ENCODE measurements around the gene HIVEP3. TPM values are rescaled to one million over a fixed set of nuclear protein-coding genes. Genes with fewer than 3 reads are reported as not detected.

HIVEP3 gene
- total and polyA plus RNA-seq, 2 donors (not counting 1 experiment from before 2014, with no cell fraction given), result 2.0 to 5.1 TPM

DNA sequence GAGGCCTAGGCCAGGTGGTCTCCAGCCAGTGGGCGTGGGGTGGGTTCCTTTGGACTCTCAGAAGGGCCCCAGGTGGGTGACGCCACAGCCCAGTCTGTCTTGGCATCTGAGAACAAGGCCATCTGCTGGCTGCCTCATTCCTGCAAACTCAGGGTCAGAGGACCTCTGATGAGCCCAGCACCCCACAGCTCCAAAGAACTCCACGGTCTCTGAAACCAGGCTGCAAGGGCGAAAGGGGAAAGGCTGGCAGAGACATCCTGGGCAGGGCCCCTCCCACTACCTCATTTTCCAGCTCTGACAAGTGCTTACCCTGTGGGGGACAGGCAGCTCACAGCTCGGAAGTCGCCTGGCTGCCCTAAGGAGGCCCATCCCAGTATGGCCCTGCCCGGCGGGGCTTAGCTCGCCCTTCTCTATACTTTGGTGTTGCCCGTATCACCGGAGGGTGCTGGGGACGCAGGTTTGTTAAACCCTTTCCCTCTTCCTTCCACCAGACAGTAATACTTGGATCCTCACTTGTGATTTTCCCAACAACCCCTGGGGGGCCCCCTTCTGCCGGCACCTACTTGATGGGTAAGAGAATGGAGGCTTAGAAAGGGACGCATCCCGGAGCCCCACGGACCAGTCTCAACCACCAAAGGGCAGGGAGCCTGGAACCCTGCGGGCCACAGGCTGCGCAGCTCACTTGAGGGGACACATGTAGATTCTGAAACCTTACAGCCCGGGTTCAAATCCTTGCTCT, 423.3 kb downstream of the HIVEP3 start:
- Mint-ChIP-seq H3K4me1 (peaks cover 9% of the 10 kb centered on the region), H3K4me3 (peak overlapping the region; percentile 19), H3K27ac (no peak overlapping the region), H3K9me3 (ENCODE audit: insufficient read depth) (no peaks in the 10 kb centered on the region), H3K27me3 (peaks cover 29% of the 10 kb centered on the region)
- Histone ChIP-seq H3K27ac (ENCODE audit: low read length in 2 of 2) (no peak overlapping the region), H3K4me1 (ENCODE audit: control insufficient read depth in 2 of 2, insufficient read depth in 2 of 2, low read length in 2 of 2) (peaks cover 5 to 8% of the 10 kb centered on the region in 2 donors), H3K9ac (ENCODE audit: low read length) (peak overlapping the region; percentile 32), H3K9me3 (ENCODE audit: control extremely low read depth in 1 of 3, control insufficient read depth in 2 of 3, insufficient read depth in 1 of 3, low read length in 2 of 3) (no peaks in the 10 kb centered on the region), H2AFZ (ENCODE audit: insufficient read depth, low read depth, low read length, poor library complexity, severe bottlenecking) (peak overlapping the region; percentile 46), H3K27me3 (replicated peaks in 1 of 4; ENCODE audit: control extremely low read depth in 1 of 4, control insufficient read depth in 3 of 4, insufficient read depth in 4 of 4, low read length in 3 of 4) (peaks cover 0 to 16% (median 3%) of the 10 kb centered on the region in 4 experiments), H4K20me1 (ENCODE audit: control insufficient read depth, insufficient read depth, low read length, poor library complexity, severe bottlenecking) (no peaks in the 10 kb centered on the region), H3K4me2 (replicated peaks; ENCODE audit: low read depth, low read length, poor library complexity, severe bottlenecking) (peak overlapping the region; percentile 60), H3K79me2 (ENCODE audit: control insufficient read depth, insufficient read depth, low read length) (no peaks in the 10 kb centered on the region), H3K36me3 (replicated peaks in 1 of 2; ENCODE audit: control extremely low read depth in 1 of 2, control insufficient read depth in 1 of 2, extremely low read depth in 1 of 2, insufficient read depth in 2 of 2, low read length in 1 of 2) (no peaks in the 10 kb centered on the region), H3K4me3 (ENCODE audit: control extremely low read depth in 1 of 5, extremely low read depth in 1 of 5, insufficient read depth in 1 of 5, low read depth in 2 of 5, low read length in 4 of 5) (peak overlapping the region in 1 of 5 experiments; percentile 14)
- TF ChIP-seq EZH2 (IDR thresholded peaks at IDR 0.05; ENCODE audit: borderline replicate concordance, insufficient read depth, low read depth, low read length, poor library complexity, severe bottlenecking), result no peak
- TF ChIP-seq, protein P1, sequence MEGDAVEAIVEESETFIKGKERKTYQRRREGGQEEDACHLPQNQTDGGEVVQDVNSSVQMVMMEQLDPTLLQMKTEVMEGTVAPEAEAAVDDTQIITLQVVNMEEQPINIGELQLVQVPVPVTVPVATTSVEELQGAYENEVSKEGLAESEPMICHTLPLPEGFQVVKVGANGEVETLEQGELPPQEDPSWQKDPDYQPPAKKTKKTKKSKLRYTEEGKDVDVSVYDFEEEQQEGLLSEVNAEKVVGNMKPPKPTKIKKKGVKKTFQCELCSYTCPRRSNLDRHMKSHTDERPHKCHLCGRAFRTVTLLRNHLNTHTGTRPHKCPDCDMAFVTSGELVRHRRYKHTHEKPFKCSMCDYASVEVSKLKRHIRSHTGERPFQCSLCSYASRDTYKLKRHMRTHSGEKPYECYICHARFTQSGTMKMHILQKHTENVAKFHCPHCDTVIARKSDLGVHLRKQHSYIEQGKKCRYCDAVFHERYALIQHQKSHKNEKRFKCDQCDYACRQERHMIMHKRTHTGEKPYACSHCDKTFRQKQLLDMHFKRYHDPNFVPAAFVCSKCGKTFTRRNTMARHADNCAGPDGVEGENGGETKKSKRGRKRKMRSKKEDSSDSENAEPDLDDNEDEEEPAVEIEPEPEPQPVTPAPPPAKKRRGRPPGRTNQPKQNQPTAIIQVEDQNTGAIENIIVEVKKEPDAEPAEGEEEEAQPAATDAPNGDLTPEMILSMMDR (IDR thresholded peaks at IDR 0.05), result no peak
- 58% methylated on average over 17 of the region's 19 CpGs for WGBS (ENCODE audit: insufficient coverage)
- no peak for DNase-seq
- ATAC-seq (ENCODE audit: low read depth), result no peak
- ChIA-PET CTCF (no interaction called here), POLR2A (no interaction called here)
- intact Hi-C loops (cut with micrococcal nuclease), result no loop called here
